ENCODE measurements around the gene CAMK2G. TPM values are rescaled to one million over a fixed set of nuclear protein-coding genes. Genes with fewer than 3 reads are reported as not detected.
"Not testable (repeated sequence)": the region's sequence is repeated elsewhere in the genome, so short reads cannot be mapped to it uniquely, and the experiment has no call there.

Gene CAMK2G
- total RNA-seq, 6 experiments from 2014 or later = 8.3 to 10.7 (median 9.4) TPM

DNA sequence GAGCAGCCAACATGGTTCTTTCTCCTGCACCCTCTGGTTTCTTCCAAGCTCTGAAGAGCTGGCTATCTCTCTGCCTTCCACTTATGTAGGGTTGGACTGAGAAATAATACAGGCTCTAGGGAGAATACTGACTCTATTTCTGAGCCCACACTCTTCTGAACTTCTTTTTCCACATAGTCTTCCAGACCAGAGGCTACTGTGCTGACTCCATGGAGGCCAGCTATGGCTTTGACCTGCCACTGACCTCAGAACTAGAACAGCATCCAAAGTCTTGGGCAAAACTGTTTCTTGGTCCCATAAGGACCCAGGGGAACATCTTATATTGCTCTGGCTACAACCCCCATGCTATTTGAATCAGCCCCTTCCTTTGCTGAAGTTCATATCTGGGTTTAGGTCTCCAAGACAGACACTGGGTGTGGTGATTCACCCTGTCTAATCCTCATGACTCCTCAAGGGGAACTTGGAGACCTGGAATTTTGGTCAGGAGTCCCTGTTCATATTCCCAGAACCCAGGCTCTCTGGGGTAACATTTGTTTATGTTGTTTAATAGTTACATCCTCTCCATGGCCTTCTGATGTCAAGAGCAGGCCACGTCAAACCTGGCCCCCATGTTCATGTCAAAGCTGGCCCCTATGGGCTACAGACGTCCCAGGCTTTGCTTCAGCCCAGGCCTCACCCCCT, 24.5 kb upstream of the CAMK2G start:
- Histone ChIP-seq H3K4me3 (no peak overlapping the region), H3K27ac (no peak overlapping the region), H3K4me1 (peaks cover 0 to 9% (median 4%) of the 10 kb centered on the region in 4 donors), H3K27me3 (no peaks in the 10 kb centered on the region), H3K9me3 (no peaks in the 10 kb centered on the region), H3K36me3 (no peaks in the 10 kb centered on the region)
- intact Hi-C loops (cut with DNase I) = no loop called here
- 73% methylated on average over 2 of the region's 2 CpGs for WGBS (ENCODE audit: insufficient coverage, low coverage, low lambda C conversion rate, missing lambda C conversion rate)
- DNase-seq = no peak
- TF ChIP-seq CTCF (IDR thresholded peaks at IDR 0.05) = no peak
- no peak for TF ChIP-seq POLR2A (IDR thresholded peaks at IDR 0.05)
- ATAC-seq = no peak

DNA sequence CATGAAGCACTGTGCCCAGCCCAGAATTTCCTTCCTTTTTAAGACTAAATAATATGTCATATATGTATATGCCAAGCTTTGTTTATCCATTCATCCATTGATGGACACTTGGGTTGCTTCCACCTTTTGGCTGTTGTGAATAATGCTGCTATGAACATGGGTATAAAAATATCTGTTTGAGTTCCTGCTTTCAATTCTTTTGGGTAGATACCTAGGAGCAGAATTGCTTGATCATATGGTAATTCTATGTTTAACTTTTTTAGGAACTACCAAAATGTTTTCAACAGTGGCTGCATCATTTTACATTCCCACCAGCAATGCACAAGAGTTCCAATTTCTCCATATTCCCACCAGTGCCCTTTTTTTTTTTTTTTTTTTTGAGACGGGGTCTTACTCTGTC, 23.3 kb upstream of the CAMK2G start:
- Histone ChIP-seq H3K27me3 (no peaks in the 10 kb centered on the region), H3K36me3 (no peaks in the 10 kb centered on the region), H3K4me1 (peaks cover 0 to 9% (median 4%) of the 10 kb centered on the region in 4 donors), H3K27ac (no peak overlapping the region), H3K9me3 (no peaks in the 10 kb centered on the region), H3K4me3 (no peak overlapping the region)
- 100% methylated on average over 1 of the region's 1 CpG for WGBS (ENCODE audit: insufficient coverage, low coverage, low lambda C conversion rate, missing lambda C conversion rate)
- TF ChIP-seq POLR2A (IDR thresholded peaks at IDR 0.05) (no peak), CTCF (IDR thresholded peaks at IDR 0.05) (no peak)
- DNase-seq = no peak
- intact Hi-C loops (cut with DNase I) = no loop called here
- ATAC-seq = no peak

- H3K27ac ChIP-seq; ATAC-seq; intact Hi-C loops (cut with DNase I): not testable (repeated sequence)
These were observed 21.0 kb upstream of the CAMK2G start for GRCh38 chr10:73895381-73895780.

DNA sequence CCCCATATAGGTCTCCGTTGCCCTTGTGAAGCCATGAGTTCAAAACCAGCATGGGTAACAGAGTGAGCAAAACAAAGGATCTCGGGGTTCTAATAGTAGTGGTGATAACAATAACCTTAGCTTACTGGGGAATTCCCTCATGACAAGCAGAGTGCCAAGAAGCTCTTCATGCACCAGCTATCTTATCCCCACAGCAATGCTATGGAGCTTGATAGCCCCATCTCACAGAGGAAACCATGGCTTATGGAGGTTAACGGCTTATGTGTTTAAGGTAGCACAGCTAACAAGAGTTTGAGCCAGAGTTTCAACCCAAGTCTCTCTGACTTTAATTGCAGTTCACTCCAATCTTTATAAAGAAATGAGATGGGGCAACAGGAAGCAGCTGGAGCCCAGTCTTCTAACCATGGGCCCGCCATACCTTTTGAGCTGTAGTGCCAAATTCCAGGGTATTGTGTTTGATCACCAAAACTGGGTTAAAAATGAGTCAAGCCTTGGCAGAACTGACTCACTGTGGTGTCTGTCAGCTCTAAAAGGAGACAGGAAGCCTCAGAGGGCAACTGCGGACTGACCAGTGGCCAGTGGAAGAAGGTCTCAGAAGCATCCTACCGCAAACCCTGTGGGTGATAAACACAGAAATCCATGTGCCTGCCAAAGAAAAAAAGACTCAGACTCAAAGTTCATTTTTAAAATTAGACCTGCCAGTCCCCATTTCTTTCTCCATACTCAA, 20.1 kb upstream of the CAMK2G start:
- TF ChIP-seq CTCF (IDR thresholded peaks at IDR 0.05) = no peak
- no peak for TF ChIP-seq POLR2A (IDR thresholded peaks at IDR 0.05)
- 64% methylated on average over 5 of the region's 6 CpGs for WGBS (ENCODE audit: insufficient coverage, low coverage, low lambda C conversion rate, missing lambda C conversion rate)
- ATAC-seq = no peak

More at GRCh38 chr10:73895381-73895780, 21.0 kb upstream of the CAMK2G start:
- DNase-seq, H3K27me3 ChIP-seq, H3K9me3 ChIP-seq, H3K4me3 ChIP-seq, H3K36me3 ChIP-seq, H3K4me1 ChIP-seq: not testable (repeated sequence)
- WGBS (ENCODE audit: insufficient coverage, low coverage, low lambda C conversion rate, missing lambda C conversion rate) = 97% methylated on average over 5 of the region's 9 CpGs

GRCh38 chr10:73893426-73893825, 19.1 kb upstream of the CAMK2G start:
- ATAC-seq = no peak
- intact Hi-C loops (cut with DNase I) = loop anchor here in 1 of 2 donors (5.0 kb wide), 1 partner anchor 44 kb away; no protein-coding TSS in a partner anchor
- DNase-seq = no peak
- no peaks in the 10 kb centered on the region for H3K27me3 ChIP-seq
- H3K4me1 ChIP-seq = no peaks in the 10 kb centered on the region
- TF ChIP-seq CTCF (IDR thresholded peaks at IDR 0.05) = no peak
- H3K9me3 ChIP-seq = no peaks in the 10 kb centered on the region
- no peak overlapping the region for H3K4me3 ChIP-seq
- 67% methylated on average over 5 of the region's 8 CpGs for WGBS (ENCODE audit: insufficient coverage, low coverage, low lambda C conversion rate, missing lambda C conversion rate)
- no peak overlapping the region for H3K27ac ChIP-seq
- no peaks in the 10 kb centered on the region for H3K36me3 ChIP-seq

More for the DNA sequence above, 20.1 kb upstream of the CAMK2G start:
- DNase-seq = no peak
- no peak overlapping the region for H3K4me3 ChIP-seq
- intact Hi-C loops (cut with DNase I) = loop anchor here in 1 of 2 donors (5.0 kb wide), 1 partner anchor 43 kb away; no protein-coding TSS in a partner anchor
- H3K27ac ChIP-seq = no peak overlapping the region
- H3K4me1 ChIP-seq = no peaks in the 10 kb centered on the region
- no peaks in the 10 kb centered on the region for H3K36me3 ChIP-seq
- H3K27me3 ChIP-seq = no peaks in the 10 kb centered on the region
- no peaks in the 10 kb centered on the region for H3K9me3 ChIP-seq

All from right lobe of liver (tissue), 6 donors.